K562 (cell line): ENCODE results near the gene ALKBH3. TPM values are rescaled to one million over a fixed set of nuclear protein-coding genes. Genes with fewer than 3 reads are reported as not detected.

ENCODE experiments used
- BCL6 ChIP-seq: fragments of 250-450 bp; sonication (Bioruptor Pico); IDR thresholded peaks from 2 replicates; pipeline ENCODE4 v1.4.0; 2020
- C11orf30 ChIP-seq: fragments of 450-650 bp; IDR thresholded peaks from 2 replicates; pipeline ENCODE4 v1.6.1; 2016; ENCODE audit warnings: low read depth, mild to moderate bottlenecking
- FOS ChIP-seq: IDR thresholded peaks from 3 replicates; pipeline ENCODE4 v1.6.1; 2011; ENCODE audit not compliant: insufficient read length; ENCODE audit errors: extremely low read depth
- FOXO4 ChIP-seq: fragments of 450-650 bp; formaldehyde crosslinking; IDR thresholded peaks from 2 replicates; pipeline ENCODE4 v1.4.0; 2020; ENCODE audit warnings: mild to moderate bottlenecking, moderate library complexity
- MAFK ChIP-seq: IDR thresholded peaks from 2 replicates; pipeline ENCODE4 v1.6.1; 2011; ENCODE audit warnings: low read length, improper control_type of control experiment
- MCM5 ChIP-seq: fragments of 450-650 bp; IDR thresholded peaks from 2 replicates; pipeline ENCODE4 v1.6.1; 2016; ENCODE audit warnings: low read depth
- NCOA2 ChIP-seq, 2 experiments: fragments of 450-650 bp; IDR thresholded peaks; 2 replicates each; pipeline ENCODE4 v1.6.1; 2018; ENCODE audit warnings: mild to moderate bottlenecking in 2 of 2, moderate library complexity in 1 of 2; ENCODE audit not compliant: partially characterized antibody in 2 of 2
- PATZ1 ChIP-seq: fragments of 250-450 bp; sonication (Bioruptor Pico); IDR thresholded peaks from 2 replicates; pipeline ENCODE4 v1.5.0; 2020; ENCODE audit warnings: mild to moderate bottlenecking, borderline replicate concordance
- PCBP2 ChIP-seq: fragments of 200-400 bp; formaldehyde crosslinking; IDR thresholded peaks from 2 replicates; pipeline ENCODE4 v1.6.1; 2018; ENCODE audit warnings: low read length, low read depth, mild to moderate bottlenecking, moderate library complexity; ENCODE audit not compliant: poor library complexity, severe bottlenecking
- POLR2B ChIP-seq: fragments of 450-650 bp; IDR thresholded peaks from 2 replicates; pipeline ENCODE4 v1.6.1; 2018; ENCODE audit warnings: low read depth; ENCODE audit not compliant: partially characterized antibody
- SAP30 ChIP-seq: fragments of 200-600 bp; sonication (generic); IDR thresholded peaks from 2 replicates; pipeline ENCODE4 v1.6.1; 2012; ENCODE audit warnings: borderline replicate concordance, low read depth, mild to moderate bottlenecking, moderate library complexity, low read length, control low read depth, inconsistent platforms; ENCODE audit not compliant: insufficient read depth, poor library complexity, severe bottlenecking
- STAT5A ChIP-seq: IDR thresholded peaks from 2 replicates; pipeline ENCODE4 v1.6.1; 2012; ENCODE audit warnings: low read length, inconsistent platforms, borderline replicate concordance
- TFE3 ChIP-seq: fragments of 450-650 bp; formaldehyde crosslinking; IDR thresholded peaks from 2 replicates; pipeline ENCODE4 v1.4.0; 2020; ENCODE audit warnings: mild to moderate bottlenecking, mixed read lengths
- ZKSCAN3 ChIP-seq: fragments of 250-450 bp; sonication (Bioruptor Pico); IDR thresholded peaks from 2 replicates; pipeline ENCODE4 v1.4.0; 2020
- ZNF384 ChIP-seq: IDR thresholded peaks from 2 replicates; pipeline ENCODE4 v1.6.1; 2012; ENCODE audit warnings: low read depth, low read length, improper control_type of control experiment
- ZNF436 ChIP-seq: fragments of 250-450, 450-650 bp; sonication (Bioruptor Pico); formaldehyde crosslinking; IDR thresholded peaks from 2 replicates; pipeline ENCODE4 v1.7.0; 2020; ENCODE audit warnings: mild to moderate bottlenecking
- ZNF57 ChIP-seq: fragments of 450-650 bp; formaldehyde crosslinking; IDR thresholded peaks from 2 replicates; pipeline ENCODE4 v1.4.0; 2020; ENCODE audit warnings: mild to moderate bottlenecking, moderate library complexity
- ZNF699 ChIP-seq: fragments of 250-450 bp; sonication (Bioruptor Pico); IDR thresholded peaks from 2 replicates; pipeline ENCODE4 v1.8.0; 2021; ENCODE audit warnings: mild to moderate bottlenecking, moderate library complexity; ENCODE audit not compliant: insufficient replicate concordance
- polyA plus RNA-seq, 8 experiments: library from polyadenylated mRNA; depleted of rRNA in 4 of 8; stranded (reverse) in 5 of 8; unstranded in 3 of 8; fragments of >200 nt; fragmentation: Nextera tagmentation in 2 of 8; fragmentation: Illumina TruSeq in 1 of 8; extraction: Ambion mirVana in 2 of 8; extraction: Trizol in 1 of 8; gene quantifications; 2 replicates each; pipeline versions ENCODE4 v1.2.1 to v1.2.3, GENCODE V29; 2011 to 2014; ENCODE audit warnings: inconsistent platforms in 1 of 8, missing spikeins in 1 of 8
- total RNA-seq, 7 experiments: library from RNA; depleted of rRNA in 6 of 7; stranded (reverse); fragments of >200 nt in 6 of 7; fragmentation: Illumina TruSeq in 2 of 7; extraction: Trizol in 2 of 7; gene quantifications; 2 replicates each; pipeline versions ENCODE4 v1.2.1 to v1.2.3, GENCODE V29; 2011 to 2021; ENCODE audit warnings: low replicate concordance in 1 of 7
- TF ChIP-seq, protein P1 (sequence below): sonication (generic); formaldehyde crosslinking; IDR thresholded peaks from 2 replicates; pipeline ENCODE4 v1.8.0; 2023; ENCODE audit warnings: mild to moderate bottlenecking, missing genetic modification reagents
- TF ChIP-seq, protein P2 (sequence below): sonication (generic); formaldehyde crosslinking; IDR thresholded peaks from 2 replicates; pipeline ENCODE4 v1.8.1; 2023; ENCODE audit warnings: mild to moderate bottlenecking, missing genetic modification reagents
- TF ChIP-seq, protein P3 (sequence below): fragments of 450-650 bp; IDR thresholded peaks from 2 replicates; pipeline ENCODE4 v1.6.1; 2016; ENCODE audit warnings: low read depth, mild to moderate bottlenecking, moderate library complexity

Gene ALKBH3
- total and polyA plus RNA-seq, 9 of the 15 experiments (the other 6 are each of a cell fraction or from before 2014, with no cell fraction given): 16.0 to 49.9 (median 36.5) TPM

GRCh38 chr11:43880640-43881159 lies at the start of gene ALKBH3 (continued):
- TF ChIP-seq PATZ1 (CRISPR knock-in tag) (no peak), ZKSCAN3 (no peak), C11orf30 (peak; percentile 99), SAP30 (no peak), ZNF436 (CRISPR knock-in tag) (no peak), NCOA2 (IDR thresholded peaks at IDR 0.05; ENCODE audit: partially characterized antibody in 2 of 2) (no peak), FOS (peak; percentile 38), MAFK (peak; percentile 47; the same call in 1 of the 2 replicates), POLR2B (no peak), STAT5A (no peak), BCL6 (CRISPR knock-in tag) (no peak), TFE3 (CRISPR knock-in tag) (no peak), ZNF384 (no peak), MCM5 (no peak), ZNF57 (no peak), ZNF699 (CRISPR knock-in tag) (no peak), FOXO4 (no peak), PCBP2 (no peak)
- TF ChIP-seq, protein P1, sequence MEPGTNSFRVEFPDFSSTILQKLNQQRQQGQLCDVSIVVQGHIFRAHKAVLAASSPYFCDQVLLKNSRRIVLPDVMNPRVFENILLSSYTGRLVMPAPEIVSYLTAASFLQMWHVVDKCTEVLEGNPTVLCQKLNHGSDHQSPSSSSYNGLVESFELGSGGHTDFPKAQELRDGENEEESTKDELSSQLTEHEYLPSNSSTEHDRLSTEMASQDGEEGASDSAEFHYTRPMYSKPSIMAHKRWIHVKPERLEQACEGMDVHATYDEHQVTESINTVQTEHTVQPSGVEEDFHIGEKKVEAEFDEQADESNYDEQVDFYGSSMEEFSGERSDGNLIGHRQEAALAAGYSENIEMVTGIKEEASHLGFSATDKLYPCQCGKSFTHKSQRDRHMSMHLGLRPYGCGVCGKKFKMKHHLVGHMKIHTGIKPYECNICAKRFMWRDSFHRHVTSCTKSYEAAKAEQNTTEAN: no peak
- TF ChIP-seq, protein P2, sequence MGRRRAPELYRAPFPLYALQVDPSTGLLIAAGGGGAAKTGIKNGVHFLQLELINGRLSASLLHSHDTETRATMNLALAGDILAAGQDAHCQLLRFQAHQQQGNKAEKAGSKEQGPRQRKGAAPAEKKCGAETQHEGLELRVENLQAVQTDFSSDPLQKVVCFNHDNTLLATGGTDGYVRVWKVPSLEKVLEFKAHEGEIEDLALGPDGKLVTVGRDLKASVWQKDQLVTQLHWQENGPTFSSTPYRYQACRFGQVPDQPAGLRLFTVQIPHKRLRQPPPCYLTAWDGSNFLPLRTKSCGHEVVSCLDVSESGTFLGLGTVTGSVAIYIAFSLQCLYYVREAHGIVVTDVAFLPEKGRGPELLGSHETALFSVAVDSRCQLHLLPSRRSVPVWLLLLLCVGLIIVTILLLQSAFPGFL: no peak
- TF ChIP-seq, protein P3, sequence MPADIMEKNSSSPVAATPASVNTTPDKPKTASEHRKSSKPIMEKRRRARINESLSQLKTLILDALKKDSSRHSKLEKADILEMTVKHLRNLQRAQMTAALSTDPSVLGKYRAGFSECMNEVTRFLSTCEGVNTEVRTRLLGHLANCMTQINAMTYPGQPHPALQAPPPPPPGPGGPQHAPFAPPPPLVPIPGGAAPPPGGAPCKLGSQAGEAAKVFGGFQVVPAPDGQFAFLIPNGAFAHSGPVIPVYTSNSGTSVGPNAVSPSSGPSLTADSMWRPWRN: no peak
